NCI-H748 (cell line): ENCODE results near the gene ZNF92.
"Not testable (repeated sequence)": the region's sequence is repeated elsewhere in the genome, so short reads cannot be mapped to it uniquely, and the experiment has no call there.

Experiments
- DNase-seq: peaks from one replicate; lab custom pipeline; 2025; ENCODE audit not compliant: unreplicated experiment; lab: John Stamatoyannopoulos, UW

ZNF92 gene

DNA sequence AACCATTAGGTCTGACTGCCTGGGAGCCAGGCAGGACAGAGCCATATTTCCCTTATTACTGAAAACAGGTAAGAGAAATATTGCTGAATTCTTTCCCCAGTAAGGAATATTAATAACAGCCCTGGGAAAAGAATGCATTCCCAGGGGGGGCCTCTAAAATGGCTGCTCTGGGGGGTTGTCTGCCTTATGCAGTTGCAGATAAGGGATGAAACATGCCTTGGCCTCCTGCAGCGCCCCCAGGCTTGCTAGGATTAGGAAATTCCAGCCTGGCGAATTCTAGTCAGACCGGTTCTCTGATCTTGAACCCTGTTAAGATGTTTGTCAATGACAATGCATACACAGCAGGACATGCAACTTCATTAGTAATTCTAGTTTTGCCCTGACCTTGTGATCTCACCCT is 49.6 kb downstream of the ZNF92 start:
- DNase-seq, result not testable (repeated sequence)

DNA sequence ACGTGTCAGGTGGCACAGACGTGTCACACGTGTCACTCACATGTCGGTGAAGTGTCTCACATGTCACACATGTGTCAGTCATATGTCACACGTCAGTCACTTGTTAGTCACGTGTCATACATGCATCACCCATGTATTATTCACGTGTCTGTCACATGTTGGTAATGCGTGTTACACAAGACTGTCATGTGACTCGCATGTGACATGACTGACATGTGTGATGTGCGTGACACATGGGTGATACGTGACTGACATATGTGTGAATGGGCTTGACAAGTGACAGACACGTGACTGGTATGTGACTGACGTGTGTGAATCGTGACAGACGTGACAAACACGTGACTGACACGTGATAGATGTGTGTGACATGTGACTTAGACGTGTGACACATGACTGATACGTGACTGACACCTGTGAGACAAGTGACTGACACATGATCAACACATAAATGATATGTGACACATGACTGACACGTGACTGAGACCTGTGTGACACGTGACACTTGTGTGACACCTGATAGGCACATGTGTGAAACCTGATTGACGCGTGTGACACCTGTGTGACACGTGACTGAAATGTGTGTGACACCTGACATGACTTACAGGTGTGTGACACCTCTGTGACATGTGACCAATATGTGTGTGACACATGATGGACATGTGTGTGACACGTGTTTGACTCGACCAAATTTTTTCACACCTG is 56.1 kb downstream of the ZNF92 start:
- DNase-seq, result no peak

DNA sequence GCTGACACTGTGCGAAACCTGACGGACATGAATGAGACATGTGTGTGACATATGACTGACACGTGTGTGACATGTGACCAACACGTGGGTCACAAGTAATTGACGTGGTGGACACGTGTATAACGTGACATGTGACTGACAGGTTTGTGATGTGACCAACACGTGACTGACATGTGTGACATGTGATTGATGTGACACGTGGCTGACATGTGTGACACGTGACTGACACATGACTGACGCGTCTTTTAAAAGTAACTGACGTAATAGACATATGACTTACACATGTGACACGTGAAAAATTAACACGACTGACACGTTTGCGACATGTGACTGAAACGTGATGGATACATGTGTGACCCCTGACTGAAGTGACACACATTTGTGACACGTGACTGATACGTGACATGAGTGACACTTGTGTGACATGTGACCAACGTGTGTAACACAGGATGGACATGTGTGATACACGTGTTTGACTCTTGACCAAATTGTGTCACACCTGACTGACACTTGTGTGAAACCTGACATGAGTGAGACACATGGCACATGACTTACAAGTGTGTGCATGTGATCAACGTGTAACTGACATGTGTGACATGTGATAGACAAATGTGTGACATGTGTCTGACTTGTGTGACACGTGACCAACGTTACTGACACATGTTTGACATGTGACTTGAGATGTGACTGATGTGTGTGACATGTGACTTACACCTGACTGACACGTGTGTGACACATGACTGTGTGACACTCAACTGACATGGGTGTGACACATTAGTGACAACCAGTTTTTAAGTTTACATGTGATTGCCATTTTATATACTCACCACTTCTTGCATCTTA is 56.9 kb downstream of the ZNF92 start:
- no peak for DNase-seq

- DNase-seq, result no peak
These were observed 60.7 kb downstream of the ZNF92 start for GRCh38 chr7:65434307-65434706.

GRCh38 chr7:65436163-65436562 is 62.5 kb downstream of the ZNF92 start:
- no peak for DNase-seq

DNA sequence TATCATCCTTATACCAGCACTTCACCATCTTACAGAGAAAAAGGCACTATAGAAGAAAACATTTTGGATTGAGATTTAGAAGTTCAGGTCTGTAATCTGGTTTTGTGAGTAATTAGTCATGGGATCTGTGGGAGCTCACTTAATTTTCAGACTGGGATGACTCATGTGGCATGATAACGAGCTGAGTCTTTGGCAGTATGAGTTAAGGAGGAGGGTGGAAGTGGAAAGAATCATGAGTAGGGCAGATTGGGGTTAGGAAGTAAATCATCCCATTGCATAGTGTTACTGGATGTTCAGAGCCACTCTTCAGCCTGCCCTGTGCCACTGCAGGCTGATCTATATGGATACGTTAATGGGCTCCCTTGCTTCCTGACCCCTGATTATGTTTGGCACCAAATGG is 64.9 kb downstream of the ZNF92 start:
- no peak for DNase-seq

GRCh38 chr7:65441010-65441409 is 67.4 kb downstream of the ZNF92 start:
- DNase-seq, result peak; percentile 80

DNA sequence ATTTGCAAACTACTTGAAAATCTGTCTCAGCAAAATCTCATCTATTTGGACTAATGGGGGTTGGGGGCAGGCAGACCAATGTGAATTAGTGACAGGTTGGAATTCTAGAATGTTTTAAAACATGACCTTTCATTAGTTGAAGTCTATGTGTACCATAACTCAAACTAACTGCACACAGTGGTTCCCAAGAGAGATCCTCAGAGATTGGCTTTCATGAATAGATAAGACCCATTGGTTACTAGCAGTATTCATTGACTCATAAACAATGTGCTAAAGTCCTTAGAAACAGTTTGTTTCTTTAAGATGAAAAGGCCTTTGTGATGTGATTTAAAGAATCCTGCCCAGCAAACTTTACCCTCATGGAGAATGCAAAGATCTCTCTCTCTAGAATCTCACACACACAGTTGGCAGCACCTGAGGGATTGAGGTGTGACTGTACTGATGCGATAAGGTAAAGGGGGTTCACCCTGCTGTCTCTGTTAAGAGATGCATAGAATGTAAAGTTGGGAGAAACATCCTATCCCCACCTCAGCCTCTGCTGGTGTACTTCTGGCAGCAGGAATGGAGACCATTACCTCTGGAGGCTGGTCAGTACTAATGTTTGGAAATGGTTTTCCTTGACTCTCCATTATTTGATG is 70.7 kb downstream of the ZNF92 start:
- DNase-seq, result no peak

GRCh38 chr7:65444899-65445823 is 71.5 kb downstream of the ZNF92 start:
- peak; percentile 18 for DNase-seq

- peak; percentile 13 for DNase-seq
These were observed 73.4 kb downstream of the ZNF92 start for GRCh38 chr7:65447041-65447440.

DNA sequence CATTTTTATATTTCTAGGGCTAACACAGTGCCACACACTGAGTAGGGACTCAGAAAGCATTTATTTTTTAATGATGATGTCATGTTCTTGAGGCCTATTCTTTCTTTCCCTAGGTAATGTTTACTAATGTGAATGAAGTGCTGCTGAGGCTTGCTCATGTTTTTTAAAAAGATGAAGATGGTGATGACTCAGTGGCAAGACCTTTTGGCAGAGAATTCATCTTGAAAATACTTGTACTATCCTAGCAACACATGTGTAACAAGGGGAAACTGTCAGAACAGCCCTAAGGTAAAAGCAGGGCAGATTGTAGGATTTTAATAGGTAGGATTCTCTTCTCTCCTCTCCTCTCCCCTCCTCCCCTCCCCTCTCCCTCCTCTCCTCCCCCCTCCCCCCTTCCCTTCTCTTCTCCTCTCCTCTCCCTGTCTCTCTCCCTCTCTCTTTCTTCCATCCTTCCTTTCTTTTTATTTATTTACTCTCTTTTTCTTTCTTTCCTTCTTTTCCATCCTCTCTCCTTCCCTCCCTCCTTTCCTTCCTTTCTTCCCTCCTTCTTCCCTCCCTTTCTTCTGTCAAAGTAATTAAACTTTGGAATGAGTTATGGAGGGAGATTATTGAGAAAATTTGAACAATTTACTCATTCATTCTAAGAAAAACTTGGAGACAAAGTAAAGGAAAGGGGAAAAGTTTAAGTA is 75.3 kb downstream of the ZNF92 start:
- no peak for DNase-seq

DNA sequence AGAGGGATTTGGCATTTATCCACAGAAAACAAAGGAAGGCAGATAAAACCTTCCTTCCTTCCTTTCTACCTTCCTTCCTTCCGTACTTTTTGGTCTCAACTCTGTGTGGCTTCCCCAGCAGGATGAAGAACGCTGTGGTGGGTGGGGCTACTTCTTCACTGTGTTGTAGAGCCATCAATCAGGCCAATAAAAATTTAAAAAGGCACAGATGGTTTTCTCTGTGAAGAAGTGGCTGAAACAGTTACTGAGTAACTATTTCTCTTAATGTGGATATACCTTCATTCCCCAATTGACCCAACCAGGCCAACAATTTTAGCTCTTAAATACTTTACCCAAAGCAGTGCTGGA is 75.8 kb downstream of the ZNF92 start:
- DNase-seq, result no peak
